K562 (cell line): ENCODE results near the gene ATG10.

ENCODE experiments used
- BHLHE40 ChIP-seq: IDR thresholded peaks from 2 replicates; pipeline ENCODE4 v1.6.1; 2011; ENCODE audit warnings: low read length, improper control_type of control experiment
- CEBPB ChIP-seq: fragments of 450-650 bp; IDR thresholded peaks from 2 replicates; pipeline ENCODE4 v1.6.1; 2016; ENCODE audit warnings: missing genetic modification characterization, missing compliant biosample characterization
- EZH2 ChIP-seq: IDR thresholded peaks from 2 replicates; pipeline ENCODE4 v1.6.1; 2012; ENCODE audit warnings: low read depth, mild to moderate bottlenecking, inconsistent platforms, low read length, borderline replicate concordance
- FOXJ3 ChIP-seq: sonication (generic); formaldehyde crosslinking; IDR thresholded peaks from 2 replicates; pipeline ENCODE4 v1.4.0; 2020; ENCODE audit warnings: mild to moderate bottlenecking, missing genetic modification reagents
- FOXP1 ChIP-seq: sonication (generic); formaldehyde crosslinking; IDR thresholded peaks from 2 replicates; pipeline ENCODE4 v1.8.0; 2022; ENCODE audit warnings: mild to moderate bottlenecking, missing genetic modification reagents
- GTF2A2 ChIP-seq: IDR thresholded peaks from 2 replicates; pipeline ENCODE4 v1.6.1; 2016; ENCODE audit warnings: mild to moderate bottlenecking, missing genetic modification characterization, missing compliant biosample characterization
- HIVEP1 ChIP-seq: fragments of 250-450 bp; sonication (Bioruptor Pico); IDR thresholded peaks from 2 replicates; pipeline ENCODE4 v1.4.0; 2020; ENCODE audit warnings: mild to moderate bottlenecking
- KDM5B ChIP-seq: fragments of 200-600 bp; sonication (generic); IDR thresholded peaks from 2 replicates; pipeline ENCODE4 v1.6.1; 2012; ENCODE audit warnings: low read depth, mild to moderate bottlenecking, moderate library complexity, low read length, control low read depth, inconsistent platforms; ENCODE audit not compliant: insufficient replicate concordance
- POLR2A ChIP-seq: fragments of 450-650 bp; conservative IDR thresholded peaks from 2 replicates; pipeline ENCODE4 v1.6.1; 2016
- RAD21 ChIP-seq, 2 experiments: fragments of 250-450 bp in 1 of 2; fragments of 450-650 bp in 1 of 2; sonication (Bioruptor Pico) in 1 of 2; formaldehyde crosslinking in 1 of 2; IDR thresholded peaks in 1 of 2; conservative IDR thresholded peaks in 1 of 2; 2 replicates each; pipeline versions ENCODE4 v1.4.0 to v1.8.0; 2020 to 2022; ENCODE audit warnings: mild to moderate bottlenecking in 2 of 2, moderate library complexity in 1 of 2
- SMARCC2 ChIP-seq: fragments of 450-650 bp; IDR thresholded peaks from 2 replicates; pipeline ENCODE4 v1.6.1; 2017; ENCODE audit warnings: antibody characterized with exemption, moderate library complexity, mild to moderate bottlenecking, low read depth
- ZNF274 ChIP-seq: IDR thresholded peaks from 2 replicates; pipeline ENCODE4 v1.6.1; 2011; ENCODE audit warnings: low read depth, mild to moderate bottlenecking, low read length, moderate library complexity, borderline replicate concordance
- TF ChIP-seq, protein P1 (sequence below), 3 experiments: IDR thresholded peaks in 2 of 3; conservative IDR thresholded peaks in 1 of 3; 2 replicates each; pipeline ENCODE4 v1.5.1; 2011 to 2012; ENCODE audit warnings: low read length in 3 of 3, mild to moderate bottlenecking in 3 of 3, control low read depth in 2 of 3, improper control_type of control experiment in 1 of 3, inconsistent platforms in 1 of 3, low read depth in 1 of 3, mixed read lengths in 1 of 3, moderate library complexity in 1 of 3; ENCODE audit not compliant: insufficient read depth in 2 of 3

DNA sequence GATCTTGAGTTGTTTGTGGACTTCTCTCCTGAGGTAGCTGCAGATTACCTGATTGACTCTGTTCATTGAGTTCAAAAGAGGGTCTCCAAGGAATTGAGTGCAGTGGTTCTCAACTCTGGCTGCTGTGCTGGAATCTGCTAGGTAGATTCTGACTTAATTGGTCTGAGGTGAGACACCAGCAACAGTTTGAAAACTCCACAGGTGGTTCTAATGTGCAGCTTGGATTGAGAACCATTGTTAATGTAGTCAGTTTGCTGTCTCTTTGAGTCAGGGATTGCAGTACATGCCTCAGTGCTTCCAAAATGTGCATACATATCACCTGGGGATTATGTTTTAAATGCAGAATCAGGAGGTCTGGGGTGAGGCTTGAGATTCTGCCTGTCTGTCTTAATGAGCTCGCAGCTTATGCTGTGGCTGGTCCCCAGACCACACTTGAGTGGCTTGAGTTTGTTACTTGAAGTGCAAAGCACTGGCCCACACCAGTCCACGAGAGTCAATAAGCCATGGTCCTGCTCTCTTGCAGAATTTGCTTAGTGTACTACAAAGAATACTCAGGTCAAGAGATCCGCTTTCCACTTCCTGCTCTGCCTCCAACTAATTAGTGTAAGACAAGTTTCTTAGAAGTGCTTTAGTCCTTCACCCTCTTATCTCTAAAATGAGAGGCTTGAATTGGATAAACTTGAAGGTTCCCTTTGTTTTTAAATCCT, 82.3 kb downstream of the ATG10 start:
- TF ChIP-seq POLR2A (no peak), SMARCC2 (no peak), ZNF274 (no peak), FOXP1 (no peak), EZH2 (no peak), FOXJ3 (CRISPR knock-in tag) (no peak), GTF2A2 (tag) (no peak), CEBPB (tag) (no peak), HIVEP1 (CRISPR knock-in tag) (no peak), RAD21 (CRISPR knock-in tag; conservative IDR thresholded peaks at IDR 0.05 in 1 of 2, IDR thresholded peaks at IDR 0.05 in 1 of 2) (no peak), BHLHE40 (no peak), KDM5B (no peak)
- TF ChIP-seq, protein P1, sequence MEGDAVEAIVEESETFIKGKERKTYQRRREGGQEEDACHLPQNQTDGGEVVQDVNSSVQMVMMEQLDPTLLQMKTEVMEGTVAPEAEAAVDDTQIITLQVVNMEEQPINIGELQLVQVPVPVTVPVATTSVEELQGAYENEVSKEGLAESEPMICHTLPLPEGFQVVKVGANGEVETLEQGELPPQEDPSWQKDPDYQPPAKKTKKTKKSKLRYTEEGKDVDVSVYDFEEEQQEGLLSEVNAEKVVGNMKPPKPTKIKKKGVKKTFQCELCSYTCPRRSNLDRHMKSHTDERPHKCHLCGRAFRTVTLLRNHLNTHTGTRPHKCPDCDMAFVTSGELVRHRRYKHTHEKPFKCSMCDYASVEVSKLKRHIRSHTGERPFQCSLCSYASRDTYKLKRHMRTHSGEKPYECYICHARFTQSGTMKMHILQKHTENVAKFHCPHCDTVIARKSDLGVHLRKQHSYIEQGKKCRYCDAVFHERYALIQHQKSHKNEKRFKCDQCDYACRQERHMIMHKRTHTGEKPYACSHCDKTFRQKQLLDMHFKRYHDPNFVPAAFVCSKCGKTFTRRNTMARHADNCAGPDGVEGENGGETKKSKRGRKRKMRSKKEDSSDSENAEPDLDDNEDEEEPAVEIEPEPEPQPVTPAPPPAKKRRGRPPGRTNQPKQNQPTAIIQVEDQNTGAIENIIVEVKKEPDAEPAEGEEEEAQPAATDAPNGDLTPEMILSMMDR (IDR thresholded peaks at IDR 0.05 in 2 of 3, conservative IDR thresholded peaks at IDR 0.05 in 1 of 3; ENCODE audit: insufficient read depth in 2 of 3, low read depth in 1 of 3, low read length in 3 of 3): no peak
